Occipital lobe (tissue), 2 donors: ENCODE results near the gene MGMT. TPM values are rescaled to one million over a fixed set of nuclear protein-coding genes. Genes with fewer than 3 reads are reported as not detected.

Experiments used
- DNase-seq: peaks from one replicate; lab custom pipeline; 2025; lab: John Stamatoyannopoulos, UW
- total RNA-seq: library from RNA; depleted of rRNA; stranded (reverse); fragments of >200 nt; gene quantifications from one replicate; pipeline ENCODE4 v1.2.3, GENCODE V29; 2014

MGMT gene
- total RNA-seq, 1 donor from 2014 or later: 6.6 TPM

- DNase-seq: no peak
Observed at GRCh38 chr10:129621062-129621461, 154.0 kb downstream of the MGMT start.

- no peak for DNase-seq
Observed at GRCh38 chr10:129621693-129622092, 154.7 kb downstream of the MGMT start.

- no peak for DNase-seq
Observed at GRCh38 chr10:129622291-129622690, 155.2 kb downstream of the MGMT start.

DNA sequence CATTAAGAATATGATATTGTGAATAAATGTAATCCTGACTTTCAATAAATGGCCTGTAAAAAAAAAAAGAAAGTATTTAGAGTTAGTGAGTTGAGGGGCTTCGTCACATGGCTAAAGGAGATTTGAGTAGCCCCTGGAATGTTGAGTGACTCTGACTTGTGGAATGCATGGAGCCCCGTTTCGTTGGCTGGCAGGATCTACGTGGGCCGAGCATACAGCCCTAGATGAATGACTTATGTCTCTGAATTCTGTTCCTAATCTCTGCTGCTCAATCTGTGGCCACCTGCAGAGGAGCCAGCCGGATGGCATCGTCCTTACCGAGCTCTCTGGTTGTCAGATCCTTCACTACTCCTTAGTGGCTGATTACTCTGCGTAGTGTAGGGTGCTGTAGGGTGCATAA, 155.7 kb downstream of the MGMT start:
- DNase-seq: no peak

- DNase-seq: no peak
Observed at GRCh38 chr10:129624526-129624925, 157.5 kb downstream of the MGMT start.

DNA sequence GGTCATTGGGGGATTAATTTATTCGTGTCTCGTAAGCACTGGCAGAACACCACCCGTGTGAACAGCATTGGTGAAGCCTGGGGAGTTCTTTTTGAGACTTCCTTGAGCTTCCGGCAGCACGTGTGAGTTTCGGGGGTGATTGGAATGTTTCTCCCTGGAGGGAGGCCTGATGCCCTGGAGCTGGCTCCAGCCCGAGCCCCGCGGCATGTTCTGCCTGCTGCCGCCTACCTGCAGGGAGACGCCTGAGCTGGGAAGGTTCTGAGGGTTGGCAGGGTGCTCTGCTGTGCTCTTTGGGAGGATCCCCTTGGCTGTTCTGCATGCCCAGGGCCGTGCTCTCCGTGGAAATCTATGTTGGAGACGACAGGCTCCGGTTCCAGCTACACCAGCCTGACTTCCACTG, 159.3 kb downstream of the MGMT start:
- peak; percentile 14 for DNase-seq

DNA sequence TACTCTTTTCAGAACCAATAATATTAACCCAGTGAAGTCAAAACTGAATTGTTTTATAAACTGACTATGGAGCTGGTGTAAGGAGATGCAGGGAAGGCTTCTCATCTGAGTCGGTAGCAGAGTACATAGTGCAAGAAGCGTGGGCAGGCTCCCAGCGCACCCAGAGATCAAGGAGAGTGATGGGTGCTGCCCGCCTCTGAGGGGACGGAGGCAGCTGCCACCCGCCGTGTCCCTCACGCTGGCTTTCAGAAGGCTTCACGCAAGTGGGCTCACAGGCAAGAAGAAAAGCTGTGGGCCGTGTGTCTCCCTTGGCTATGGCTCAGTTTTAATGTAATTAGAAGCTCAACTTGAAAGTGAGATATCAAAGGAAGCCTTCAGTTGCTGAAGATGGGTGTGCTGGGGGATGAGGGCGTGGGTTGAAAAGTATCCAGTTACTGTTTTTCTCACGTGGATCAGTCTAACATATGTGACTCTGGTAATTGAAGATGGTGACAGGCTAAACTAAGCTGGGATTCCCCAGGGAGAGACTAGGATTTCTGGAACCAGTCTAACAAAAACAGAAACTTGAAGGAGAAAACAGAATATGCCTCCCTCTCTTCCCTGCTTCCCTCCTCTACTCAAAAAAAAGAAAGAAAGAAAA, 159.9 kb downstream of the MGMT start:
- DNase-seq: no peak

DNA sequence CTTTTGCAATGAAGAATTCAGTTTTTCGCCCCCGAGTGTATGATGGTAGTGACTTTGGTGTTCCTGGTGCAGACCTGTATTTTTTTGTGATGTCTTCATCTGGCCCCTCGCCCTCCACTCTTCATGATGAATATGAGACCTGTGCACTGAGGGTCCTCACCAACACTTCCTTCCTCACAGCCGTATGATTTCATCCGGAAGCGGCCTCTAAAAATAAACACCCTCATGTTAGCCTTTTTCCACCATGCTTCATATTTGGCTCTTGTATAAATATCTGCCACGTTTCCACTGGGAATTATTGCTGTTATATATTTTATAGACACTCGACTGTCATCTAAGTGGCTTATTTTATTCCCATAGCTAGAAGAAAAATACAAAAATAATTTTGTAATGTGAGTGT, 160.4 kb downstream of the MGMT start:
- no peak for DNase-seq

GRCh38 chr10:129628823-129629222, 161.8 kb downstream of the MGMT start:
- DNase-seq: no peak

DNA sequence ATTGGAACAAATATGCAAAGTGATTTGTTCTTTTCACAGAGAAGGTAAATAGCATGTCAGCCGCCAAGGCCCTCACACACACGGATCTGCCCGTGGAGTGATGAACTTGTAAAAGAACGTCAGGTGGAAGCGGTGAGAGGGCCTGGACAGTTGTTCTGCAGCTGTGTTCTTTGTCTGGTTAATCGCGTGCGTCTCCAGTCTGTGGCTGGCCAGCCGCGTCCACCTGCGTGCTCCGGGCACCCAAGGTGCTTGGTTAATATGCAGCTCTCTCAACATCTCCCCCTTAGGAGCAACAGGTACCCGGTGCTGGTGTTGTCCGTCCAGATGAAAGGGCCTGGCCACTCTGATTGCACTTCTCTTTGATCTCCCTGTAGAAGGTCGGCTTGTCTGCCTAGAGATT, 162.9 kb downstream of the MGMT start:
- DNase-seq: no peak

GRCh38 chr10:129631006-129631405, 164.0 kb downstream of the MGMT start:
- no peak for DNase-seq

DNA sequence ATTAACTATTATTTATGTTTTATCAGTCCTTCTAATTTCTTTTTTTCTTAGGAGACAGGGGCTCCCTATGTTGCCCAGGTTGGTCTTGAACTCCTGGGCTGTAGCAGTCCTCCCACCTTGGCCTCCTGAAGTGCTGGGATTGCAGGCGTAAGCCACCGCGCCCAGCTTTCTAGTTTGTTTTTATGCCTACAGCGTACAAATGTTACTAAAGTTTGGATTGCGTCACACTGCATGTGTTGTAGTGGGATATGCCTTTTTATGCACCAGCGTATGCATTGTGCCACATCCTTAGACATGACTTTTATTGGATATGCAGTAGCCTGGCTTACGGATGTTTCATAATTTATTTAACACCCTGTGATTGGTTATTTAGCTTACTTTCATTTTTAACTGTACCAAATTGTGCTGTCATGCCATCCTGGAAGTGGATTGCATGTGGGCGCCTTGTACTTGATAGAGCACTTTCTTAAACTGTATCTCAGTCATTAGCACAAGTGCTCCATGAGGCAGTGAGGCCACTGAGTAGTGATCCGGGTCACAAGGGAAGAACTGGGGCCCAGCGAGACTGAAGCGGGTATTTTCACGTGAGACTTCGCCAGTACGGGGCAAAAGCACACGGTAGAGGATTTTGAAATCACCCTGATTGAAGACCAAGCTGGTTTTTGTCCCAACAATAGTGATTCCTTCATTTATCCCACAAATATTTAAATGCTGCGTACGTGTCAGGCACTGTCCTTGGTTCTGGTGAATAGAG, 165.0 kb downstream of the MGMT start:
- no peak for DNase-seq

- no peak for DNase-seq
Observed at GRCh38 chr10:129637010-129637409, 170.0 kb downstream of the MGMT start.

- no peak for DNase-seq
Observed at GRCh38 chr10:129637846-129638245, 170.8 kb downstream of the MGMT start.

- DNase-seq: no peak
Observed at GRCh38 chr10:129641351-129641750, 174.3 kb downstream of the MGMT start.

- no peak for DNase-seq
Observed at GRCh38 chr10:129641982-129642381, 174.9 kb downstream of the MGMT start.

DNA sequence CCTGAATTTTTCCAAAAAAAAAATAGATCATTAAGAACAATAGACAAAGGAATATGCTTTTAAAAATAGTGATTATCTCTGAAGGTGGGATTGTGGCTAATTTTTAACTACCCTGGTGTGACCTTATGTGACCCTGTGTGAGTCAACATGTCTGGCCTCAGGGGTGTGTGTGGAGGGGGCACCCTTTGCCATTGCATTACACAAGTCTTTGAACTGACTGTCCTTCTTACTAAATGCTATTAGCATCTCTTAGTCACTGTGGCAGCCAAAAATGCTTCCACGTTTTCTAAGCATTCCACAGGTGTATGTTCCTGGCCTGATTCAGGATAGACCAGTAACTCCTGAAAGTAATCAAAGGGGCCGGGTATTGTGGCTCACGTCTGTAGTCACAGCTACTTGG, 175.4 kb downstream of the MGMT start:
- DNase-seq: no peak

GRCh38 chr10:129643266-129643665, 176.2 kb downstream of the MGMT start:
- DNase-seq: no peak

- no peak for DNase-seq
Observed at GRCh38 chr10:129645487-129645886, 178.4 kb downstream of the MGMT start.

DNA sequence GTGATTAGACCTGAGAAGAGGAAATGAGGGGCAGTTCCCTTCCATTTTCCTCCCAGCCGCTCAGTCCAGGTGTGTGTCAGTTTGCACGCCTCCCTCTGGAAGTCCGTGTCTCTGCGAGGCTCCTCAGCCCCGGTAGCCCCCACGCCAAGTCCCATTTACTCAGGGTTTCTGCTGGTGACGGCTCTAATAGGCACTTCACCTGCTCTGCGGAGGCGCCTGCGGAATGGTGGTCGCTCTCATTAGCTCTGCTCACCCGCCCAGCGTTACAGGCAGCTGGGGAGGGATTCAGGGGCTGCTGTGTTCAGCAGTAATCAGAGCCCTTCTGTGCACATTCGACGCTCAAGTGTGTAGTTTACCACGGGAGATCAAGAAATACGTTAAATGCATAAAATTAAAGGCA, 179.9 kb downstream of the MGMT start:
- no peak for DNase-seq

DNA sequence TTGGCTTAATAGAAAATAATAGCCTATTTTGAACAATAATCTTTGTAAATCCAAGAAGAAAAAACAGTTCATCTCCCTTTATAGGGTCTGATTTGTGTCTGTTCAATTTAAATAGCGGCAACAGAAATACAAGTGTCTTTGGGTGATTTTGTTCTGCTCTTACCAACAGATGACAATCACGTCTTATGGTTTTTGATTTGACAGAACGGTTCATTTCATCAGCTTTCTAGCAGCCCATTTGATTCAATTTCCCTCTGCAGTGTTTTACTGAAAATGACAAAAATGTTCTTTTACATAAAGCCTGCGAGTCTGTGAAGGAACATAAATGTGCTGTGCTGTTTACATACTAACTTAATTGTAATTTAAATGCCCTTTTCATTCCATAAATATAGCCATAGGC, 180.5 kb downstream of the MGMT start:
- DNase-seq: no peak

GRCh38 chr10:129648856-129649255, 181.8 kb downstream of the MGMT start:
- DNase-seq: no peak

GRCh38 chr10:129652021-129652420, 185.0 kb downstream of the MGMT start:
- no peak for DNase-seq
